ENCODE results near the gene UGT8.
"Not testable (repeated sequence)": the region's sequence is repeated elsewhere in the genome, so short reads cannot be mapped to it uniquely, and the experiment has no call there.

The UGT8 gene

GRCh38 chr4:114603497-114603896, 4.9 kb downstream of the UGT8 start:
- no peak for DNase-seq (ENCODE audit: low read depth in 2 of 2)

GRCh38 chr4:114606245-114606644, 7.6 kb downstream of the UGT8 start:
- no peak for DNase-seq (ENCODE audit: low read depth in 2 of 2)

- DNase-seq (ENCODE audit: low read depth in 2 of 2): no peak
Observed at GRCh38 chr4:114607056-114607455, 8.4 kb downstream of the UGT8 start.

GRCh38 chr4:114613560-114613959, 15.0 kb downstream of the UGT8 start:
- DNase-seq (ENCODE audit: low read depth in 2 of 2): no peak

GRCh38 chr4:114615435-114615834, 16.8 kb downstream of the UGT8 start:
- DNase-seq (ENCODE audit: low read depth in 2 of 2): no peak

GRCh38 chr4:114616036-114616435, 17.4 kb downstream of the UGT8 start:
- not testable (repeated sequence) for DNase-seq (ENCODE audit: low read depth in 2 of 2)

GRCh38 chr4:114626196-114626595, 27.6 kb downstream of the UGT8 start:
- no peak for DNase-seq (ENCODE audit: low read depth in 2 of 2)

GRCh38 chr4:114636192-114636935, 37.8 kb downstream of the UGT8 start:
- no peak for DNase-seq (ENCODE audit: low read depth in 2 of 2)

GRCh38 chr4:114642173-114642780, 43.7 kb downstream of the UGT8 start:
- no peak for DNase-seq (ENCODE audit: low read depth in 2 of 2)

- DNase-seq (ENCODE audit: low read depth in 2 of 2): no peak
Observed at GRCh38 chr4:114649908-114650307, 51.3 kb downstream of the UGT8 start.

- no peak for DNase-seq (ENCODE audit: low read depth in 2 of 2)
Observed at GRCh38 chr4:114653675-114654074, 55.1 kb downstream of the UGT8 start.

GRCh38 chr4:114654592-114654991, 56.0 kb downstream of the UGT8 start:
- DNase-seq (ENCODE audit: low read depth in 2 of 2): no peak

- no peak for DNase-seq (ENCODE audit: low read depth in 2 of 2)
Observed at GRCh38 chr4:114658179-114658578, 59.6 kb downstream of the UGT8 start.

GRCh38 chr4:114658776-114659175, 60.2 kb downstream of the UGT8 start:
- no peak for DNase-seq (ENCODE audit: low read depth in 2 of 2)

GRCh38 chr4:114659386-114660008, 60.9 kb downstream of the UGT8 start:
- peak in 1 of 2 donors; percentile 0 for DNase-seq (ENCODE audit: low read depth in 2 of 2)

GRCh38 chr4:114663083-114663482, 64.5 kb downstream of the UGT8 start:
- no peak for DNase-seq (ENCODE audit: low read depth in 2 of 2)

GRCh38 chr4:114668577-114668976, 70.0 kb downstream of the UGT8 start:
- no peak for DNase-seq (ENCODE audit: low read depth in 2 of 2)

GRCh38 chr4:114670733-114671132, 72.1 kb downstream of the UGT8 start:
- DNase-seq (ENCODE audit: low read depth in 2 of 2): not testable (repeated sequence)

- no peak for DNase-seq (ENCODE audit: low read depth in 2 of 2)
Observed at GRCh38 chr4:114673306-114673705, 74.7 kb downstream of the UGT8 start.

GRCh38 chr4:114674080-114674479, 75.5 kb downstream of the UGT8 start:
- DNase-seq (ENCODE audit: low read depth in 2 of 2): no peak

GRCh38 chr4:114677346-114677979, 78.9 kb downstream of the UGT8 start:
- DNase-seq (ENCODE audit: low read depth in 2 of 2): no peak

- no peak for DNase-seq (ENCODE audit: low read depth in 2 of 2)
Observed at GRCh38 chr4:114684462-114684861, 85.9 kb downstream of the UGT8 start.

- no peak for DNase-seq (ENCODE audit: low read depth in 2 of 2)
Observed at GRCh38 chr4:114688059-114688458, 89.5 kb downstream of the UGT8 start.
